ENCODE results near the gene APH1A. TPM values are rescaled to one million over a fixed set of nuclear protein-coding genes. Genes with fewer than 3 reads are reported as not detected.
A peak's percentile ranks its signal among the peaks of the same experiment; 100 is the strongest.
"Not testable (repeated sequence)": the region's sequence is repeated elsewhere in the genome, so short reads cannot be mapped to it uniquely, and the experiment has no call there.

The APH1A gene
- total RNA-seq, 3 donors from 2014 or later = 86.9 to 138 (median 104) TPM

DNA sequence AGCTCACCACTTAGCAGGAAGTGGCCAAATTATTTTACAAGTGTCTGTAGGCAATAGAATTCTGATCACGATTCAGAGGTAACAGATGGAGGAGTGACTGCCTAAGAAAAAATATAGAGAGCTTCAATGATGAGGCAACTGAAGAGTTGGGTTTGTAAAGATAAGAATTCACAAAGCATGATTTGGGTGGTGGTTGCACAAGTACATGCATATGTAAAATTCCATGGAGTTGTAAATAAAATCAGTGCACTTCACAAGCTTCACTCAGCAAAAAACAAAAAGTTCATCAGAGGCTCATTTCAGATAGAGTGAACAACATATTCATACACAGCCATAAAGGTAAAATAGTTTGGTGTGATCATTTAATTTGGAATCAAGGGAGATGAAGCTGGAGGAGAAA is 43.8 kb downstream of the APH1A start:
- H3K27ac ChIP-seq = no peak overlapping the region
- H3K36me3 ChIP-seq = no peaks in the 10 kb centered on the region
- H3K9me3 ChIP-seq = no peaks in the 10 kb centered on the region
- DNase-seq (ENCODE audit: low spot score in 2 of 2) = no peak
- TF ChIP-seq POLR2AphosphoS5 (IDR thresholded peaks at IDR 0.05) (no peak), POLR2A (IDR thresholded peaks at IDR 0.05) (no peak)
- TF ChIP-seq, protein P1, sequence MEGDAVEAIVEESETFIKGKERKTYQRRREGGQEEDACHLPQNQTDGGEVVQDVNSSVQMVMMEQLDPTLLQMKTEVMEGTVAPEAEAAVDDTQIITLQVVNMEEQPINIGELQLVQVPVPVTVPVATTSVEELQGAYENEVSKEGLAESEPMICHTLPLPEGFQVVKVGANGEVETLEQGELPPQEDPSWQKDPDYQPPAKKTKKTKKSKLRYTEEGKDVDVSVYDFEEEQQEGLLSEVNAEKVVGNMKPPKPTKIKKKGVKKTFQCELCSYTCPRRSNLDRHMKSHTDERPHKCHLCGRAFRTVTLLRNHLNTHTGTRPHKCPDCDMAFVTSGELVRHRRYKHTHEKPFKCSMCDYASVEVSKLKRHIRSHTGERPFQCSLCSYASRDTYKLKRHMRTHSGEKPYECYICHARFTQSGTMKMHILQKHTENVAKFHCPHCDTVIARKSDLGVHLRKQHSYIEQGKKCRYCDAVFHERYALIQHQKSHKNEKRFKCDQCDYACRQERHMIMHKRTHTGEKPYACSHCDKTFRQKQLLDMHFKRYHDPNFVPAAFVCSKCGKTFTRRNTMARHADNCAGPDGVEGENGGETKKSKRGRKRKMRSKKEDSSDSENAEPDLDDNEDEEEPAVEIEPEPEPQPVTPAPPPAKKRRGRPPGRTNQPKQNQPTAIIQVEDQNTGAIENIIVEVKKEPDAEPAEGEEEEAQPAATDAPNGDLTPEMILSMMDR (IDR thresholded peaks at IDR 0.05) = no peak
- intact Hi-C loops (cut with DNase I; ENCODE audit: low total_unique reads) = no loop called here
- H3K27me3 ChIP-seq = no peaks in the 10 kb centered on the region
- no peaks in the 10 kb centered on the region for H3K4me1 ChIP-seq
- H3K4me3 ChIP-seq = no peak overlapping the region

DNA sequence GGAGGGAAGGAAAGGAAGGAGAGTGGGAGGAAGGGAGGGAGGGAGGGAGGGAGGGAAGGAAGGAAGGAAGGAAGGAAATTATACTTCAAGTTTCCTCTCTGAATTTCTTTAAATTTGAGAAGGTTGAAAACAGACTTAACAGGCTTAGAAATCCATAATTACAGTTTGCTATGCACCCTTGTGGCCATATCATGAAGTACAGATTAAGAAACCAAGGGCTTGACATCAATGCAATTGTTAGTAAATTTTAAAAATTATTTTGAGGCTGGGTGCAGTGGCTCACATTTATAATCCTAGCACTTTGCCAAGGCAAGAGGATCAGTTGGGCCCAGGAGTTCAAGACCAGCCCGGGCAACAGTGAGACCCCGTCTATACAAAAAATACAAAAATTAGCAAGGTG is 47.3 kb downstream of the APH1A start:
- TF ChIP-seq POLR2AphosphoS5 (IDR thresholded peaks at IDR 0.05) (no peak), POLR2A (IDR thresholded peaks at IDR 0.05) (no peak)
- TF ChIP-seq, protein P1 (IDR thresholded peaks at IDR 0.05) = peak in 1 of 3 donors; percentile 15
- Histone ChIP-seq H3K9me3 (no peaks in the 10 kb centered on the region), H3K27ac (no peak overlapping the region), H3K36me3 (no peaks in the 10 kb centered on the region), H3K27me3 (no peaks in the 10 kb centered on the region), H3K4me3 (no peak overlapping the region), H3K4me1 (no peaks in the 10 kb centered on the region)
- intact Hi-C loops (cut with DNase I; ENCODE audit: low total_unique reads) = no loop called here
- DNase-seq (ENCODE audit: low spot score in 2 of 2) = no peak

DNA sequence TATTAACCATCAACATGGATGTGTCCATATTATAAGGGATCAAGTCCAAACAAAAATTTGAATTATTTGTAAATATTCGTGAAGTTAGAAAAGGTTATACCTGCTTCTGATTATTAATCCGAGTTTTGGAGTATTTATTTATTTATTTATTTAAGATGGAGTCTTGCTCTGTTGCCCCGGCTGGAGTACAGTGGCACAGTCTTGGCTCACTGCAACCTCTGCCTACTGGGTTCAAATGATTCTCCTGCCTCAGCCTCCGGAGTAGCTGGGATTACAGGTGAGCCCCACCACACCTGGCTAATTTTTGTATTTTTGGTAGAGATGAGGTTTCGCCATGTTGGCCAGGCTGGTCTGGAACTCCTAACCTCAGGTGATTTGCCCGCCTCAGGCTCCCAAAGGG is 53.0 kb downstream of the APH1A start:
- H3K4me1 ChIP-seq; H3K4me3 ChIP-seq; DNase-seq (ENCODE audit: low spot score in 2 of 2); H3K27me3 ChIP-seq; H3K9me3 ChIP-seq; H3K27ac ChIP-seq; H3K36me3 ChIP-seq; intact Hi-C loops (cut with DNase I; ENCODE audit: low total_unique reads): not testable (repeated sequence)

Other genes starting within 250 kb of the APH1A start
- 10 to 100 TPM; 37.1 to 72.0 (median 45.6) TPM for gene VPS45, start 201.2 kb downstream of the APH1A start, total RNA-seq
- 10 to 100 TPM; 20.8 to 58.0 (median 27.5) TPM for gene PLEKHO1, start 119.1 kb downstream of the APH1A start, total RNA-seq
- 10 to 100 TPM; 16.5 to 21.6 (median 18.6) TPM for gene ANP32E, start 32.9 kb downstream of the APH1A start, total RNA-seq
- gene CA14, start 11.2 kb downstream of the APH1A start, total RNA-seq = not detected
- 10 to 100 TPM in 2 of 3 donors, 1 to 10 TPM in 1; 9.4 to 24.3 (median 13.6) TPM for gene C1orf54, start 3.8 kb upstream of the APH1A start, total RNA-seq
- gene CIART, start 13.5 kb upstream of the APH1A start, total RNA-seq = 1 to 10 TPM; 2.6 to 7.4 (median 4.3) TPM
- 10 to 100 TPM; 40.5 to 55.1 (median 45.1) TPM for gene MRPS21, start 24.8 kb upstream of the APH1A start, total RNA-seq
- 10 to 100 TPM; 57.1 to 87.2 (median 82.4) TPM for gene PRPF3, start 52.5 kb upstream of the APH1A start, total RNA-seq
- 10 to 100 TPM; 19.4 to 26.5 (median 20.3) TPM for gene RPRD2, start 95.1 kb upstream of the APH1A start, total RNA-seq
- 10 to 100 TPM; 12.1 to 21.4 (median 19.9) TPM for gene TARS2, start 218.4 kb upstream of the APH1A start, total RNA-seq
- 10 to 100 TPM in 2 of 3 donors, 1 to 10 TPM in 1; 4.0 to 53.3 (median 10.2) TPM for gene ECM1, start 239.1 kb upstream of the APH1A start, total RNA-seq
- gene FALEC, start 246.7 kb upstream of the APH1A start, total RNA-seq = 1 to 10 TPM in 1 of 3 donors, not detected in 2; 2.2 TPM

All from breast epithelium (tissue), 4 donors.